ENCODE data around the gene CELSR1. TPM values are rescaled to one million over a fixed set of nuclear protein-coding genes. Genes with fewer than 3 reads are reported as not detected.
A peak's percentile ranks its signal among the peaks of the same experiment; 100 is the strongest.

Gene CELSR1
- total and polyA plus RNA-seq, 7 donors, result 0.09 to 0.39 (median 0.18) TPM

DNA sequence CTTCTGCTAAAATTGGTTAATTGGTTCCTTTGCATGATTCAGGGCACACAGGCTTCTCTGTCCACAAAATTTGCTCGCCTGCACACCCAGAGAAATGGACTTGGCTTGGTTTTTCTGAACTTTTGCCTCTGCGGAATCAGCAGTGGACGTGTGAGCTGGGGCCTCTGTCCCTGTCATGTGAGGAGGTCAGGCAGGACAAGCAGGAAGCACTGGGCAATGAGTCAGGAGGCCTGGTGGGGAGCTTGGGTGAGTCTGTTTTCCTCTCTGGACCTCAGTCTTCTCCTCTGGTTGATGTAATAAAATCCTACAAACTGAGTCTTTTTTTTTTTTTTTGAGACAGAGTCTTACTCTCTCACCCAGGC lies 10.4 kb upstream of the CELSR1 start:
- Histone ChIP-seq H3K27me3 (ENCODE audit: insufficient read depth in 3 of 3, low read length in 2 of 3) (peaks cover 0 to 4% (median 0%) of the 10 kb centered on the region in 3 donors), H3K36me3 (ENCODE audit: insufficient read depth in 1 of 2, low read depth in 1 of 2) (no peaks in the 10 kb centered on the region), H3K4me3 (no peak overlapping the region), H3K9me3 (no peaks in the 10 kb centered on the region), H3K4me1 (peaks cover 14% of the 10 kb centered on the region), H3K27ac (peak overlapping the region; percentile 46)
- DNase-seq (peak; percentile 78 to 82), ATAC-seq (peak; percentile 65 to 78 (median 68))
- TF ChIP-seq, protein P1, sequence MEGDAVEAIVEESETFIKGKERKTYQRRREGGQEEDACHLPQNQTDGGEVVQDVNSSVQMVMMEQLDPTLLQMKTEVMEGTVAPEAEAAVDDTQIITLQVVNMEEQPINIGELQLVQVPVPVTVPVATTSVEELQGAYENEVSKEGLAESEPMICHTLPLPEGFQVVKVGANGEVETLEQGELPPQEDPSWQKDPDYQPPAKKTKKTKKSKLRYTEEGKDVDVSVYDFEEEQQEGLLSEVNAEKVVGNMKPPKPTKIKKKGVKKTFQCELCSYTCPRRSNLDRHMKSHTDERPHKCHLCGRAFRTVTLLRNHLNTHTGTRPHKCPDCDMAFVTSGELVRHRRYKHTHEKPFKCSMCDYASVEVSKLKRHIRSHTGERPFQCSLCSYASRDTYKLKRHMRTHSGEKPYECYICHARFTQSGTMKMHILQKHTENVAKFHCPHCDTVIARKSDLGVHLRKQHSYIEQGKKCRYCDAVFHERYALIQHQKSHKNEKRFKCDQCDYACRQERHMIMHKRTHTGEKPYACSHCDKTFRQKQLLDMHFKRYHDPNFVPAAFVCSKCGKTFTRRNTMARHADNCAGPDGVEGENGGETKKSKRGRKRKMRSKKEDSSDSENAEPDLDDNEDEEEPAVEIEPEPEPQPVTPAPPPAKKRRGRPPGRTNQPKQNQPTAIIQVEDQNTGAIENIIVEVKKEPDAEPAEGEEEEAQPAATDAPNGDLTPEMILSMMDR (IDR thresholded peaks at IDR 0.05), result no peak
- intact Hi-C loops (cut with DNase I), result loop anchor here in 1 of 2 donors (10.0 kb wide), 1 partner anchor 553 kb away; no protein-coding TSS in a partner anchor
- WGBS, 3 donors, result 33 to 51% (median 41%) methylated on average over 3 of the region's 3 CpGs

- TF ChIP-seq, protein P1 (IDR thresholded peaks at IDR 0.05), result no peak
- peak; percentile 53 to 74 (median 60) for ATAC-seq
- DNase-seq, result peak; percentile 49 to 66
- WGBS, 3 donors, result 27 to 39% (median 28%) methylated on average over 20 to 21 of the region's 21 CpGs
- intact Hi-C loops (cut with DNase I), result loop anchor here in 1 of 2 donors (10.0 kb wide), 1 partner anchor 553 kb away; no protein-coding TSS in a partner anchor
- peaks cover 0 to 3% (median 0%) of the 10 kb centered on the region in 3 donors for H3K27me3 ChIP-seq (ENCODE audit: insufficient read depth in 3 of 3, low read length in 2 of 3)
- H3K36me3 ChIP-seq (ENCODE audit: insufficient read depth in 1 of 2, low read depth in 1 of 2), result no peaks in the 10 kb centered on the region
- H3K9me3 ChIP-seq, result no peaks in the 10 kb centered on the region
- peaks cover 14% of the 10 kb centered on the region for H3K4me1 ChIP-seq
- peak overlapping the region; percentile 46 for H3K27ac ChIP-seq
- H3K4me3 ChIP-seq, result no peak overlapping the region
Measured at GRCh38 chr22:46547179-46547882, 9.9 kb upstream of the CELSR1 start.

- TF ChIP-seq, protein P1 (IDR thresholded peaks at IDR 0.05), result no peak
- Histone ChIP-seq H3K27me3 (ENCODE audit: insufficient read depth in 3 of 3, low read length in 2 of 3) (no peaks in the 10 kb centered on the region), H3K36me3 (ENCODE audit: insufficient read depth in 1 of 2, low read depth in 1 of 2) (no peaks in the 10 kb centered on the region), H3K4me3 (no peak overlapping the region), H3K4me1 (peaks cover 14% of the 10 kb centered on the region), H3K27ac (peak overlapping the region; percentile 46), H3K9me3 (no peaks in the 10 kb centered on the region)
- peak; percentile 11 to 32 (median 16) for ATAC-seq
- intact Hi-C loops (cut with DNase I), result loop anchor here in 1 of 2 donors (10.0 kb wide), 1 partner anchor 552 kb away; no protein-coding TSS in a partner anchor
- peak in 1 of 2 donors; percentile 55 for DNase-seq
- 65 to 69% (median 66%) methylated on average over 14 of the region's 14 CpGs for WGBS, 3 donors
Measured at GRCh38 chr22:46546466-46547178, 9.2 kb upstream of the CELSR1 start.

- Histone ChIP-seq H3K9me3 (no peaks in the 10 kb centered on the region), H3K27ac (no peak overlapping the region), H3K36me3 (ENCODE audit: insufficient read depth in 1 of 2, low read depth in 1 of 2) (no peaks in the 10 kb centered on the region), H3K4me1 (peaks cover 14% of the 10 kb centered on the region), H3K27me3 (ENCODE audit: insufficient read depth in 3 of 3, low read length in 2 of 3) (no peaks in the 10 kb centered on the region), H3K4me3 (no peak overlapping the region)
- TF ChIP-seq, protein P1 (IDR thresholded peaks at IDR 0.05), result no peak
- no peak for ATAC-seq
- intact Hi-C loops (cut with DNase I), result loop anchor here in 1 of 2 donors (10.0 kb wide), 1 partner anchor 550 kb away; no protein-coding TSS in a partner anchor
- 69 to 76% (median 72%) methylated on average over 10 of the region's 10 CpGs for WGBS, 3 donors
- peak in 1 of 2 donors; percentile 40 for DNase-seq
Measured at GRCh38 chr22:46545086-46545792, 7.8 kb upstream of the CELSR1 start.
